HG03342 (cell line): ENCODE results near the gene RNASE8.
"Not testable (repeated sequence)": the region's sequence is repeated elsewhere in the genome, so short reads cannot be mapped to it uniquely, and the experiment has no call there.

Source experiments
- ATAC-seq: cut with Tn5 transposase; IDR thresholded peaks from one replicate; pipeline ENCODE4 v1.9.1; 2021; ENCODE audit warnings: mild to moderate bottlenecking, moderate library complexity; ENCODE audit not compliant: unreplicated experiment

The RNASE8 gene

GRCh38 chr14:21026988-21027315, 30.7 kb upstream of the RNASE8 start:
- ATAC-seq, result no peak

GRCh38 chr14:21029917-21030316, 27.7 kb upstream of the RNASE8 start, which contains the start of gene TPPP2:
Gene TPPP2, plus strand, starts transcription at chr14:21030217. Its CDS starts 365 bp downstream, at chr14:21030582.
- ATAC-seq, result no peak

DNA sequence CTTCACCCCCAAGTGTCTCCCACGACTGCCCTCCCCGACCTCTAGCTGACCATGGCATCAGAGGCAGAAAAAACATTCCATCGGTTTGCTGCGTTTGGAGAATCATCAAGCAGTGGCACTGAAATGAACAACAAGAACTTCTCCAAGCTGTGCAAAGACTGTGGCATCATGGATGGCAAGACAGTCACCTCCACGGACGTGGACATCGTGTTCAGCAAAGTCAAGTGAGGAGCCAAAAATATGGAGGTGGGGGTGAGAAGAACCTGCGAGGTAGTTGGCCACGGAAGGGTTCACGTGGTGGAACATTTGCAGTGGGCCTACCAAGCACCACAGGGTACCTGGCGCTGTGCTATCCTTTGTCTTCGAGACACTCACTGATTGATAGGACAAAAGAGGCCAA, 27.1 kb upstream of the RNASE8 start:
- no peak for ATAC-seq

- no peak for ATAC-seq
These were observed 25.1 kb upstream of the RNASE8 start for GRCh38 chr14:21032326-21033132.

DNA sequence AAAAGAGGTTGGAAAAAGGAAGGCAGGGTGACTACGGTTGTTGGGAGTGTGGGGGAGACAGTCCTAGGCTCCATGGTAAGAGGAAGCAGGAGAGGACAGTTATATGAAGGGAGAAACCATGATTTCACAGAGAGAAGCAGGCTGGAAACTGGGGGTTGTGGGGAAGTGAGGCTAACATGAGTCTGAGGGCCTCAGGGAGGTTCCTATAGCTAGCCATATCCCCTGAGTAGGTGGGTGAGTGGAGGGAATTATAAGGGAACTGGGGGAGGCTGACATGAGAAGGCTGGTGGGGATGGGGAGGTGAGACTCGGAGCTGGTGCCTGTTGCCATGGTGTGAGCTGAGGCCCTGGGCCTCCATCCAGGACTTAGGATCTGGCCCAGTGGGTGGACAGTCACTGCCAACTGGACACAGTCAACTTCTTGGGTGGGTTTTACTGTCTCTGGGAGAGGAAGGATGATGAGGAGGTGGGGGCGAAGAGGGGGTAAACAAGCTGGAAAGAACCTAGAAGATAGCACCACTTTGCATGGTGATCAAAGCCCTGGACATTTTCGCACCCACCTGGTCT, 24.4 kb upstream of the RNASE8 start:
- ATAC-seq, result no peak

DNA sequence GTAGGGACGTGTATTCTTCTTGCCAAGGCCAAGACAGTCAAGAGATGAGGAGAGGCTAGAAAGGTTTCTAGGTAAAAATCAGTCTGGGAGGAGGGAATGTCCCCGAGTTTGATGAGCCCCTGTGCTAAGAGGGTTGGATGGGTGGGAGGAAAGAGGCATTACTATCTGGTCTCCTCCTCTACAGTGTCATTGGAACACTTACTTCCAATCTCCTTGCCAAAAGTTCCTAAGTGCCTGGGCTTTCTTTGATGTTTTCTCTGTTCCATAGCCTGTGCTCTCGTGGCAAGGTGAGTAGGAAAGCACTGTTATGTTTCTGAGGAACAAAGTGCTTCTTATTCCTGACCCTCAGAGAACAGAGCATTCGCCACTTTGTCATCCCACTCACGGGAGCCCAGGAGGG, 22.9 kb upstream of the RNASE8 start, which contains the start of gene RNASE13:
Gene RNASE13 (minus strand): TSS at position 101 of the 400 bp plus-strand sequence. CDS start 519 bp downstream, outside the sequence.
- no peak for ATAC-seq

DNA sequence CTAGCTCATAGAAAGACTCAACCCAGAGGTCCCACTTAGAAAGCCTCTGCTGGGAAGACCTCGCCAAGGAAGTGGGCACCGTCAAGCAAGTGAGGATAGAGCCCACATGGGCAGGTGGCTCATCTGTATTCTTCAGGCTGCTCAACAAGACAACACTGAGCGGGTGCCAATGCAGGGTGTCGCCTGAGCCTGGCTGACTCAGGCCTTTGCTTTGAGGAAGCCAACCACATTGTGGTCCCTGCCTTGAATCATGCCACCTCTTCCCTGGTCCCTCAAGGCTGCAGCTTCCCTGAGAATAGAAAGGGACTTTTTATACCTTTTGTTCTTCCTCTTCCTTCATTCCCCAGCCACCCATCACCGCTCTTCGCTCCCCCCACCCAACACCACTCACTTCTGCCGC, 20.9 kb upstream of the RNASE8 start:
- ATAC-seq, result no peak

GRCh38 chr14:21037156-21037555, 20.5 kb upstream of the RNASE8 start:
- ATAC-seq, result no peak

DNA sequence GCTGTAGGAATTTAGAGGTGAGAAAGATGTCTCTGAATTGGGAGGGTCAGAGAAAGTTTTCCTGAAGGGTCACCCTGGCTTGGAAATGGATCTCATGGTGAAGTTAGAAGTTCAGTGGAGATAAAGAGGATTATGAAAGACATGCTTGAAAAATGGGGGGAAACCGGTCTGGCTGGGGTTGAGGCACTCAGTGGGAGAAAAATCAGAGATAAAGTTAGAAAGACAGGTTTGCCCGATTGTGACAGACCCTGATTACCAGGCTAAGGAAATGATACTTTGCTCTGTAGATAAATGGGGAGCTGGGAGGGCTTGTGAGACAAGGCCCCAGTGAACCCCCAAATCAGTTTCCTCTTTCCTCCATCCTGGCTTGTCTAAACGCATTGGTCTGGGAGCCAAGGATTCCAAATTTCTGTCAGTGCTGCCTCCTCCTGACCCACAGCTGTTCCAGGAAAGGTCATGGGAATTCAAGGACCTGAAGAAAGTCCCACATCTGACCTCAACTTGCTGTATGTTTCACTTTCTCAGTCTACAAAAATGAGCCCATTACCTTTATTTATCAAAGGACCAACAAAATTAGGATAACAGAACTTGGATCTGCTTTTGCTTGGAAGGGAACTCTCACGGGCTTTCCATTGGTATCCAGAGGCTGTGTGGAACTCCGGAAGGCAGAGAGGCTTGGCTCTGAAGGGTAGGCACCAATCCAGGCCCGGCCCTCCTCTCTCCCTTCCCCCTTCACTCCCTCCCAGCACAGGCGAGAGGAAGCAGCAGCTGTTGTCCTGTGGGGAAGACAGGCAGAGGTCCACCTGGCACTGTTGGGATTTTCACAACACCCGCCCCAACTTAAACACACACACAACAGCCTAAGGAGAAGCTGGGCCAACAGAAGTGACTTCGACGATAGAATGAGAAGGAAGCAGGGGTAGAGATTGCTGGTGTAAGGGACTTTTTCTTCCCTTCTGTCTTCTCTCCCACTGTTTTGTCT, 18.9 kb upstream of the RNASE8 start:
- no peak for ATAC-seq

- ATAC-seq, result no peak
These were observed 17.8 kb upstream of the RNASE8 start for GRCh38 chr14:21039585-21040369.

DNA sequence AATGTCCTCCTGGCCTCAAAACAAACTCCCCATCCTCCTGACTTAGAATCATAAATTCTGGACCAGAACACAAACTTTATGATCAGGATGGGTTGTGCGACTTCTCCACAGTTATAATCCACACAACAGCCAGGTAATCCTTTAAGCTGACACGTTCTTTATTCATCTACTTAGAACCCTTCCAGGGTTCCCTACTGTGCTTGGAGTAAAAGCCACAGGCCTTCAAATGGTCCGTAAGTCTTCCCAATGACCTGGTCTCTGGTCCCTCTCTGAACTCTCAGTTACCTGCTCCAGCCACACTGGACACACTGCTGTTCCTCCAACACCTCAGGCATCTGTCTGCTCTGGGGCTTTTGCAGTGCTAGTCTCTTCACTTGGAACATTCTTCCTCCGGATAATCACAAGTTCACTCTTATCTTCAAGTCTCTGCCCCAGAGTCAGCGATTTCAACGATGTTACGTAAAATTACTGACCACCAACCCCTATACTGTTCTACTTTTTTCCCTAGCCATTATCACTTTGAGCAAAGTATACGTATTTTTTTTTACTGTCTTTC, 17.2 kb upstream of the RNASE8 start:
- ATAC-seq, result no peak

- ATAC-seq, result not testable (repeated sequence)
These were observed 16.7 kb upstream of the RNASE8 start for GRCh38 chr14:21040941-21041340.

DNA sequence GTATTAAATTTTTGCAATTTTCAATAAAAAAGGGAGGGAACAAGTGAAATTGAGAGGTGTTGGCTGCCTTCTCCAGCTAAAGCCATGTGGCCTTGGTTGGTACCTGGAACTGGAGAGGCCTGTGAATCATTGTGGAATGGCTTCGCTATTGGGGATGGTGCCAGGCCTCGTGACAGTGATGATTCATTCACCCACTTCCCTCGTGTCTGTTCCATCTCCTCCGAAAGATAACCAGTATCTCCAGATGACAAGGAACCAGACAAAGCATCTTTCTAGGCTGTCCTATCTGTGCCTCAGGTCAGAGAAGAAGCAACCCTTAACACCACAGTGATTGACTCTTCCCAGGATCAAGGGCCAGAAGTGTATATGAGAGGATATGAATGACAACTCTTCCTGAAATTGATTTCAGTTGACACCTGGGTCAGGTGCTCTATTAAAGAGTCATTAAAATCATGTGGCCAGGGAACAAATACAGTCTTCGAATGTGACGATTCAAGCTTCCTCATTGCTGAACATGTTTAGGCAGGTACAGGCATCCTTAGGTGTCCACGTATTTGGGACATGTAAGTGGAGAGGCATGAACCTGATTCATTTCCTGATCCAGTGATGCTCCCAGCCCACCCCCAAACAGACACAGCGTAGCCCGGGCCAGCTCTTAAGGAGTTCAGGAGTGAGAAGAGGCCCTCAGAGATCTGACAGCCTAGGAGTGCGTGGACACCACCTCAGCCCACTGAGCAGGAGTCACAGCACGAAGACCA, 15.8 kb upstream of the RNASE8 start, which contains the start of gene RNASE7:
Gene RNASE7 (plus strand): TSS at position 687 of the 758 bp plus-strand sequence. CDS start 631 bp downstream, outside the sequence.
- ATAC-seq, result no peak

- ATAC-seq, result no peak
These were observed 14.7 kb upstream of the RNASE8 start for GRCh38 chr14:21042918-21043317.

- no peak for ATAC-seq
These were observed 14.1 kb upstream of the RNASE8 start for GRCh38 chr14:21043387-21043973.

DNA sequence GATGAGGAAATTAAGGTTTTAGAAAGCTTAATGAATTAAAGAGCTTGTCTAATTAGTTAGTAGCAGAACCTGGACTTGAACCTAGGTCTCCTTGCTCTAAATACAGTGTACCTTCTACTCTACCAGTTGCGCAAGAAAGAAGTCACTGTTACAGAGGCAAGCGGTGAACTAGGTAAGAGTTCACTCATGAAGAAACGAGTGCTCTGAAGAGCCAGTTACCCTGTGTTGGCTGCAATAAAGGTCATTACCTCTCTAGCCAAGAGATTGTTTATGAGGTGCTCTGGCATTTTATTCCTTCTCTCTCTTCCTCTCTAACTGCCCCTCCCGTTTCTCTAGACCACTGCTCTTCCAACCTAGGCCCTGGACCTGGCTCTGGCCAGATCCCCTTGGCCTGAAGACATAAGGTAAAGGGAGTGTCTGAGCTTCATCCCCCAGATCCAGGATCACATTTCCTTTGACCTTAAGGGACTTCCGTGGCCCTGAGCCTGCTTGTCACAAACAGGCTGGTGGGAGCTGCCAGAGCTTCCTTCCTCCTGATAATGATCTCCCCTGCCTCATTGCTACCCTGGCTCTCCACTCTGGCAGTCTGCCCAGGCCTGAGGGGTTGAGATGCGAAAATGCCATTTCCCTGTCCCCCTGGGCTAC, 13.5 kb upstream of the RNASE8 start:
- no peak for ATAC-seq

DNA sequence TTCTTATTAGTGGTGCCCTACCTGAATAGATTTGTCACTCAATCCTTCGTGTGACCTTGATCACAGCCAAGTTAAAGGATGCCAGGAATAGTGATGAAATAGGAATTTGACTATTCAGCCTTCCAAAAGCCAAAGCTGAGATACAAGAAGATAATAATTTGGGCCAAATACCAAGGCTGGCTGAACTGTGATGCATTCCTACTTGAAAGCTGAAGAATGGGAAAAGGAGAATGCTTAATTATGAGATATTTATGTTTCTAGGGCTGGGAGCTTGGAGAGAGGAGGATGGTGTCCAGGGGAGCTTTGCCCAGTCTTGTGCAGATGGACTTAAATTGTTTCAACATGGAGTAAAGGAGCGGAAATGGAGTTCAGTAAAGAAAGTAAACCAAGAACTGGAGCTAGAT, 10.2 kb upstream of the RNASE8 start:
- no peak for ATAC-seq

DNA sequence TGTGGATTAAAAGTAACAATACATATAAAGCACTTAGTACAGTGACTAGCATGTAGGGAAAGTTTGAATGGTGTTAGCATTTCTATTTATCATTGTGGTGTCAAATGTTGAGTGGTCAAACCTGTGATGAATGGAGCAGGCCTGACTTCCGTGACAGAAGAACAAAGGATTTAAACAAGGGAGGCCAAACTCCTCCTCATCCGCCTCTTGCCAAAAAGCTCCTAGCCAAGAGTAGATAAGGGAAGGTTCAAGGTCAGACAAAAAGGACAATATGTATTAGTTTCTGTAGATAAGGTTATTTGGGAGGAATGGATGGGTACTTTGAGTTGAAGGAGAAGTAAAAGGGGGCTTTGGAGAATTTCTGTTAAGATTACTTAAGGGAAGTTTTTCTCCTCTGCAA, 9.0 kb upstream of the RNASE8 start:
- no peak for ATAC-seq

GRCh38 chr14:21049271-21049673, 8.3 kb upstream of the RNASE8 start:
- ATAC-seq, result no peak
